Endothelial cell (in vitro differentiated cells): Measurements from ENCODE around the gene AADACL4. TPM values are rescaled to one million over a fixed set of nuclear protein-coding genes. Genes with fewer than 3 reads are reported as not detected.

Experiments used
- DNase-seq: peaks from one replicate; pipeline ENCODE4 v3.0.0; 2021; ENCODE audit warnings: low spot score
- H3K27ac Mint-ChIP-seq: one replicate; pipeline ENCODE4 v1.8.0; 2021; ENCODE audit warnings: mixed read lengths, inconsistent platforms; ENCODE audit not compliant: unreplicated experiment
- H3K27me3 Mint-ChIP-seq: one replicate; pipeline ENCODE4 v1.8.0; 2021; ENCODE audit warnings: mild to moderate bottlenecking, moderate library complexity, mixed read lengths, inconsistent platforms; ENCODE audit not compliant: unreplicated experiment
- H3K36me3 Mint-ChIP-seq: one replicate; pipeline ENCODE4 v1.8.0; 2021; ENCODE audit warnings: mild to moderate bottlenecking, low read depth, mixed read lengths, inconsistent platforms; ENCODE audit not compliant: unreplicated experiment
- H3K4me1 Mint-ChIP-seq: one replicate; pipeline ENCODE4 v1.8.0; 2021; ENCODE audit warnings: mild to moderate bottlenecking, mixed read lengths, inconsistent platforms; ENCODE audit not compliant: unreplicated experiment
- H3K4me3 Mint-ChIP-seq: one replicate; pipeline ENCODE4 v1.8.0; 2021; ENCODE audit warnings: mild to moderate bottlenecking, mixed read lengths, inconsistent platforms; ENCODE audit not compliant: unreplicated experiment
- H3K9me3 Mint-ChIP-seq: one replicate; pipeline ENCODE4 v1.8.0; 2021; ENCODE audit warnings: mixed read lengths, inconsistent platforms; ENCODE audit not compliant: unreplicated experiment
- CTCF ChIP-seq: fragments of 200-600 bp; sonication (generic); IDR thresholded peaks from one replicate; pipeline ENCODE4 v1.5.0; 2021; ENCODE audit warnings: antibody characterized with exemption; ENCODE audit not compliant: unreplicated experiment
- total RNA-seq: library from RNA; stranded (reverse); fragmentation: NEBNext Ultra II Directional; extraction: Animal tissue kit (Norgen Biotek cat#: 25700); gene quantifications from one replicate; pipeline ENCODE4 v1.2.1, GENCODE V29; 2021; ENCODE audit not compliant: unreplicated experiment

AADACL4 gene
- total RNA-seq, 1 donor from 2014 or later, result not detected

- no peak for TF ChIP-seq CTCF
- DNase-seq, result peak; percentile 36
- Mint-ChIP-seq H3K27me3 (peaks cover 16% of the 10 kb centered on the region), H3K9me3 (no peaks in the 10 kb centered on the region), H3K36me3 (peaks cover 4% of the 10 kb centered on the region), H3K4me1 (peaks cover 33% of the 10 kb centered on the region), H3K27ac (no peak overlapping the region), H3K4me3 (peak overlapping the region; percentile 85)
These were observed 27.8 kb upstream of the AADACL4 start for GRCh38 chr1:12615865-12616708.

- Mint-ChIP-seq H3K27ac (no peak overlapping the region), H3K4me1 (peaks cover 33% of the 10 kb centered on the region), H3K27me3 (peaks cover 14% of the 10 kb centered on the region), H3K36me3 (peaks cover 4% of the 10 kb centered on the region), H3K9me3 (no peaks in the 10 kb centered on the region), H3K4me3 (peak overlapping the region; percentile 93)
- TF ChIP-seq CTCF, result no peak
- peak; percentile 24 for DNase-seq
These were observed 27.0 kb upstream of the AADACL4 start for GRCh38 chr1:12616709-12617373.

GRCh38 chr1:12617511-12617900 is 26.4 kb upstream of the AADACL4 start:
- peaks cover 29% of the 10 kb centered on the region for H3K4me1 Mint-ChIP-seq

GRCh38 chr1:12617901-12618660 is 25.8 kb upstream of the AADACL4 start, which contains the start of gene DHRS3:
Gene DHRS3 (minus strand): TSS chr1:12618210. CDS start chr1:12617348, 862 bp downstream.
- peak; percentile 74 for DNase-seq
- no peak for TF ChIP-seq CTCF
- H3K9me3 Mint-ChIP-seq, result no peaks in the 10 kb centered on the region
- peak within 1 kb of the TSS; percentile 72 for H3K27ac Mint-ChIP-seq
- H3K4me3 Mint-ChIP-seq, result peak within 1 kb of the TSS; percentile 93
- H3K36me3 Mint-ChIP-seq, result no peaks in the 10 kb centered on the region
- H3K4me1 Mint-ChIP-seq, result peaks cover 29% of the 10 kb centered on the region
- peaks cover 11% of the 10 kb centered on the region for H3K27me3 Mint-ChIP-seq

More at GRCh38 chr1:12617511-12617900, 26.4 kb upstream of the AADACL4 start:
- peaks cover 15% of the 10 kb centered on the region for H3K27me3 Mint-ChIP-seq
- H3K9me3 Mint-ChIP-seq, result no peaks in the 10 kb centered on the region
- no peaks in the 10 kb centered on the region for H3K36me3 Mint-ChIP-seq
- H3K27ac Mint-ChIP-seq, result no peak overlapping the region
- no peak for DNase-seq
- no peak for TF ChIP-seq CTCF
- peak overlapping the region; percentile 93 for H3K4me3 Mint-ChIP-seq
